Testis (tissue), 3 donors: ENCODE measurements around the gene ATG9B. TPM values are rescaled to one million over a fixed set of nuclear protein-coding genes. Genes with fewer than 3 reads are reported as not detected.

Experiments used
- DNase-seq: peaks from one replicate; pipeline ENCODE4 v3.0.0-alpha.2; 2019
- H3K27ac ChIP-seq, 2 donors: fragments of 200-600 bp; sonication (generic); one replicate each; pipeline ENCODE4 v1.5.1; 2019
- H3K27me3 ChIP-seq: fragments of 200-600 bp; sonication (generic); one replicate; pipeline ENCODE4 v1.5.1; 2019
- H3K36me3 ChIP-seq: fragments of 200-600 bp; sonication (generic); one replicate; pipeline ENCODE4 v1.5.1; 2017; ENCODE audit warnings: low read depth; ENCODE audit errors: missing control alignments
- H3K4me1 ChIP-seq: fragments of 200-600 bp; sonication (generic); one replicate; pipeline ENCODE4 v1.5.1; 2019
- H3K4me3 ChIP-seq, 2 donors: fragments of 200-600 bp; sonication (generic); one replicate each; pipeline ENCODE4 v1.5.1; 2017 to 2019
- H3K9me3 ChIP-seq: fragments of 200-600 bp; sonication (generic); one replicate; pipeline ENCODE4 v1.5.1; 2017
- CTCF ChIP-seq, 3 experiments: fragments of 450-650 bp in 2 of 3; fragments of 200-600 bp in 1 of 3; sonication (generic) in 1 of 3; IDR thresholded peaks; one replicate each; pipeline ENCODE4 v1.5.1; 2016 to 2019; ENCODE audit warnings: antibody characterized with exemption in 3 of 3, mild to moderate bottlenecking in 2 of 3, moderate library complexity in 1 of 3
- POLR2A ChIP-seq: fragments of 450-650 bp; IDR thresholded peaks from one replicate; pipeline ENCODE4 v1.6.1; 2017; ENCODE audit warnings: antibody characterized with exemption, mild to moderate bottlenecking, moderate library complexity
- whole genome bisulfite sequencing, 2 donors: methylation state at CpG; one replicate each; pipeline ENCODE4 v1.1.5; 2018; 5-methylcytosine and 5-hydroxymethylcytosine counted together
- intact Hi-C: fragments of 100-400 bp; cut with DNase I; formaldehyde crosslinking; loops from one replicate; pipeline ENCODE4 v1.15.1; 2023; ENCODE audit warnings: low total_unique reads
- polyA plus RNA-seq: library from polyadenylated mRNA; stranded (reverse); fragments of 350-450 nt; fragmentation: Illumina TruSeq; extraction: RNeasy Lipid Tissue Mini Kit (QIAGEN cat#74804); gene quantifications from one replicate; pipeline ENCODE4 v1.2.3, GENCODE V29; 2014; ENCODE audit warnings: low read depth, low replicate concordance; ENCODE audit not compliant: insufficient read depth
- total RNA-seq, 2 donors: library from RNA; depleted of rRNA; stranded (reverse); fragments of >200 nt; gene quantifications; one replicate each; pipeline ENCODE4 v1.2.3, GENCODE V29; 2016

ATG9B gene
- total and polyA plus RNA-seq, 3 donors from 2014 or later = 14.9 to 29.7 (median 24.8) TPM

GRCh38 chr7:150965273-150965830 is 58.9 kb downstream of the ATG9B start:
- Histone ChIP-seq H3K27me3 (no peaks in the 10 kb centered on the region), H3K9me3 (no peaks in the 10 kb centered on the region), H3K4me3 (no peak overlapping the region), H3K27ac (peak overlapping the region in 1 of 2 donors; percentile 14), H3K36me3 (no peaks in the 10 kb centered on the region), H3K4me1 (peaks cover 82% of the 10 kb centered on the region)
- intact Hi-C loops = no loop called here
- TF ChIP-seq CTCF (IDR thresholded peaks at IDR 0.05) (no peak), POLR2A (no peak)
- WGBS, 2 donors = 78 to 88% methylated on average over 14 to 16 of the region's 16 CpGs
- DNase-seq = no peak

Other genes with a start within 250 kb of the ATG9B start
- 1 to 10 TPM; 3.9 to 6.6 TPM for gene TMEM176B, start 224.1 kb downstream of the ATG9B start, total RNA-seq
- 69.3 TPM for gene TMEM176B, start 224.1 kb downstream of the ATG9B start, polyA plus RNA-seq
- gene TMEM176A, start 223.7 kb downstream of the ATG9B start, total RNA-seq = 1 to 10 TPM; 1.6 to 4.2 TPM
- gene TMEM176A, start 223.7 kb downstream of the ATG9B start, polyA plus RNA-seq = 34.7 TPM
- 1 to 10 TPM; 2.8 to 4.5 TPM for gene AOC1, start 172.0 kb downstream of the ATG9B start, total RNA-seq
- gene AOC1, start 172.0 kb downstream of the ATG9B start, polyA plus RNA-seq = 6.2 TPM
- 100 to 1,000 TPM; 230 to 247 TPM for gene KCNH2, start 46.2 kb downstream of the ATG9B start, total RNA-seq
- gene KCNH2, start 46.2 kb downstream of the ATG9B start, polyA plus RNA-seq = 82.5 TPM
- gene NOS3, start 33.5 kb downstream of the ATG9B start, total RNA-seq = 10 to 100 TPM; 25.0 to 36.6 TPM
- 19.5 TPM for gene NOS3, start 33.5 kb downstream of the ATG9B start, polyA plus RNA-seq
- 10 to 100 TPM; 59.6 to 76.8 TPM for gene ABCB8, start 4.0 kb upstream of the ATG9B start, total RNA-seq
- gene ABCB8, start 4.0 kb upstream of the ATG9B start, polyA plus RNA-seq = 34.9 TPM
- gene ASIC3, start 24.0 kb upstream of the ATG9B start, total RNA-seq = 10 to 100 TPM; 27.5 to 37.9 TPM
- gene ASIC3, start 24.0 kb upstream of the ATG9B start, polyA plus RNA-seq = 20.8 TPM
- gene CDK5, start 33.4 kb upstream of the ATG9B start, total RNA-seq = 10 to 100 TPM; 10.5 to 15.4 TPM
- 7.1 TPM for gene CDK5, start 33.4 kb upstream of the ATG9B start, polyA plus RNA-seq
- 100 to 1,000 TPM; 147 to 153 TPM for gene SLC4A2, start 35.1 kb upstream of the ATG9B start, total RNA-seq
- gene SLC4A2, start 35.1 kb upstream of the ATG9B start, polyA plus RNA-seq = 68.9 TPM
- 100 to 1,000 TPM; 114 to 124 TPM for gene FASTK, start 56.3 kb upstream of the ATG9B start, total RNA-seq
- 60.3 TPM for gene FASTK, start 56.3 kb upstream of the ATG9B start, polyA plus RNA-seq
- 10 to 100 TPM; 63.2 to 68.7 TPM for gene TMUB1, start 59.0 kb upstream of the ATG9B start, total RNA-seq
- gene TMUB1, start 59.0 kb upstream of the ATG9B start, polyA plus RNA-seq = 30.8 TPM
- gene AGAP3, start 62.0 kb upstream of the ATG9B start, total RNA-seq = 10 to 100 TPM; 65.6 to 90.5 TPM
- 44.1 TPM for gene AGAP3, start 62.0 kb upstream of the ATG9B start, polyA plus RNA-seq
- 10 to 100 TPM in 1 of 2 donors, 1 to 10 TPM in 1; 2.9 to 15.6 TPM for gene GBX1, start 143.2 kb upstream of the ATG9B start, total RNA-seq
- gene GBX1, start 143.2 kb upstream of the ATG9B start, polyA plus RNA-seq = 7.2 TPM
- gene ASB10, start 162.8 kb upstream of the ATG9B start, total RNA-seq = under 1 TPM in 1 of 2 donors, not detected in 1; 0.39 TPM
- 0.18 TPM for gene ASB10, start 162.8 kb upstream of the ATG9B start, polyA plus RNA-seq
- not detected for gene H2BK1, start 186.0 kb upstream of the ATG9B start, total RNA-seq
- gene H2BK1, start 186.0 kb upstream of the ATG9B start, polyA plus RNA-seq = not detected
- gene ABCF2, start 202.7 kb upstream of the ATG9B start, total RNA-seq = 10 to 100 TPM; 44.4 to 49.4 TPM
- gene ABCF2, start 202.7 kb upstream of the ATG9B start, polyA plus RNA-seq = 54.3 TPM
- 10 to 100 TPM; 66.5 to 70.5 TPM for gene CHPF2, start 208.0 kb upstream of the ATG9B start, total RNA-seq
- gene CHPF2, start 208.0 kb upstream of the ATG9B start, polyA plus RNA-seq = 22.6 TPM
- 100 to 1,000 TPM in 1 of 2 donors, 10 to 100 TPM in 1; 94.0 to 122 TPM for gene SMARCD3, start 224.2 kb upstream of the ATG9B start, total RNA-seq
- 55.1 TPM for gene SMARCD3, start 224.2 kb upstream of the ATG9B start, polyA plus RNA-seq